ENCODE measurements around the gene NPHP4.

- no peak for TF ChIP-seq CTCF (conservative IDR thresholded peaks at IDR 0.05; ENCODE audit: low read depth, low read length)
- TF ChIP-seq EZH2 (IDR thresholded peaks at IDR 0.05; ENCODE audit: low read length, unreplicated experiment): no peak
These were observed 19.7 kb upstream of the NPHP4 start for GRCh38 chr1:6011946-6012258.
